GM21423 (cell line): ENCODE measurements around the gene TNFRSF6B.
A peak's percentile ranks its signal among the peaks of the same experiment; 100 is the strongest.
"Not testable (repeated sequence)": the region's sequence is repeated elsewhere in the genome, so short reads cannot be mapped to it uniquely, and the experiment has no call there.

Experiments used
- ATAC-seq: cut with Tn5 transposase; IDR thresholded peaks from one replicate; pipeline ENCODE4 v1.9.1; 2021; ENCODE audit warnings: mild to moderate bottlenecking, moderate library complexity; ENCODE audit not compliant: unreplicated experiment

Gene TNFRSF6B

DNA sequence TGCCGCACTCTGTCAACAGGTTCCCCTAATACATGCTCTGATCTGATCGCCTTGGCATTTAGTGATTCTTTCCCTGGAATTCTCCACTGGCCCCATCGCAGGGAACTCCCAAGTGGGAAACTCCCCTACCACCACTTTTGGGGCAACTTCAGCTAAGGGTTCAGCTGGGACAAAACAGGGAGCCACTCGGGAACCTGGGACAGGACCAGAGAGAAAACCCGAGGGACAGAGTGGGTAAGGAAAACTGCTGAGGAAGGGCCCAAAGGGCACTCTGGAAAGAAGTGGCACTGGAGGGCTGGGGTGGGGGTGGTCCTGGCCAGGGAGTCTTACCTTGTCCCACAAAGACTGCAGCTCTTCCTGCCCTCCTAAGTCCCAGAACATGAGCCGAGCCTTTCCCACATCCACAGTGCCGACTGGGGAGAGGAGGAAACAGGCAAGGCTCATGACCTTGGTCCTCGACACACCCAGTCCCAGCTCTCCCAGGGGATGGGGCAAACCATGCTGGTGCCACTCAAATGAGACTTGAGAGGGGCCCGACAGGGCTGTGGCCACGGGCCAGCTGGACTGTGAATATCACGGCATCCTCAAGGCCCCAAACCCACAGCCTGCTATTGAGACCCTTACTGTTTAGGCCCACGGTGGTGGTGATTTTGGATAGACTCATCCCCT is 9.7 kb downstream of the TNFRSF6B start:
- ATAC-seq: no peak

- peak; percentile 16 for ATAC-seq
These were observed 10.6 kb downstream of the TNFRSF6B start for GRCh38 chr20:63706852-63707557.

DNA sequence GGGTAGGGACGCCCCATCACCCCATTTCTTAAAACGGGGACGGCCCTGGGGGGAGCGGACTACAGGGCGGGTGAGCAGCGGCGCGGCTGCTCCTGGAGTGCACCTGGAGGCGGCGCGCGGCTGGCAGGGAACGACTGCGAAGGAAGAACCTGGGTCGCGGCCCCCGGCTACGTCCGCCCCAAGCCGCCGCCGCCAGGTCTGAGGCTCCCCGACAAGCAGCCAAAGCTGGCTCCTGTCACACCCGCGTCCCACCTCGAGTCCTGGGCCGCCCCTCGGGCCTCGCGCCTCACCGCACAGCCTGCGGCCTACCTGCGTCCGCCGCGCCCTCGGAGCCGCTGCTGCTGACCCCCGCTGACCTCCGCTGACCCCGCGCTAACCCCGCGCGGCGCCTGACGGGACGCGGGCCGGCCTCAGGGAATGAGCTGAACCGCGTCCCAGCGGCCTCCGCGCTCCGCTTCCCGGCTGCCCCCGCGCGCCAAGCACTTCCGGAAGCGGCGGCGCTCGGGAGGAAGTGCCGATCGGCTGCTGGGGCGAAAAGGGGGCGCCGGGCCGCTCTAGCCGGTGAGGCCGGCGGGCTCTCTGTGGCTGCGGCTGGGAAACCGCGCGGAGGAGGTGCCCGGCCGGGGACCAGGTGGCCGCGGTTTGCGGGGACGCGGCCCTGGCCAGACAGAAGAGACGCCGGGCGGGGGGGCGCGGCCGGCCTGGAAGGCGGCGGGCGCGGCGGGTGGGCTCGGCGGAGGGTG is 11.3 kb downstream of the TNFRSF6B start, which contains the start of the genes ARFRP1 and ZGPAT:
Gene ARFRP1 (minus strand): TSS at position 419 of the 743 bp plus-strand sequence. CDS start 885 bp downstream, outside the sequence.
Gene ZGPAT (plus strand): TSS at position 482 of the 743 bp plus-strand sequence. CDS start 542 bp downstream, outside the sequence.
- peak; percentile 75 for ATAC-seq

- no peak for ATAC-seq
These were observed 12.1 kb downstream of the TNFRSF6B start for GRCh38 chr20:63708301-63709148.

GRCh38 chr20:63709149-63709527 is 12.7 kb downstream of the TNFRSF6B start:
- no peak for ATAC-seq

DNA sequence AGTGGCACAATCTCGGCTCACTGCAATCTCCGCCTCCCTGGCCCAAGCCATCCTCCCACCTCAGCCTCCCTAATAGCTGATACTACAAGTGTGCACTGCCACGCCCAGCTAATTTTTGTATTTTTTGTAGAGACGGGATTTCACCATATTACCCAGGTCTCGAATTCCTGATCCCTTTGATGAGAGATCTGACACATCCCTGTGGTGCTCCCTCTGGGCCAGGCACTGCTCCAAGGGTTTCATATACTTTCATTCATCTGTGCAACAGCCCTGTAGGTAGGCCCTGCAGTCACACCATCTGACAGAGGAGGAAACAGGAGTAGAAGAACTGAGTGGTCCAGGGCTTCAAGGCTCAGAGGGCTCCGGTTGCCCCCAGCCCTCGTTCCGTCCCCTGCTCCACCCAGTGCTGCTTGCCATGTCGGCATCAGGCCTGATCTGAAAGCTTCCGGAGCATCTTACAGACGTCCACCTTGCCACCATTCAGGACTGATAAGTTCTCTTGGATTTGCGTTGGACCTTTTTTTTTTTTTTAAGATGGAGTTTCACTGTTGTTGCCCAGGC is 14.7 kb downstream of the TNFRSF6B start:
- ATAC-seq: no peak

GRCh38 chr20:63712191-63712590 is 15.7 kb downstream of the TNFRSF6B start:
- ATAC-seq: no peak

DNA sequence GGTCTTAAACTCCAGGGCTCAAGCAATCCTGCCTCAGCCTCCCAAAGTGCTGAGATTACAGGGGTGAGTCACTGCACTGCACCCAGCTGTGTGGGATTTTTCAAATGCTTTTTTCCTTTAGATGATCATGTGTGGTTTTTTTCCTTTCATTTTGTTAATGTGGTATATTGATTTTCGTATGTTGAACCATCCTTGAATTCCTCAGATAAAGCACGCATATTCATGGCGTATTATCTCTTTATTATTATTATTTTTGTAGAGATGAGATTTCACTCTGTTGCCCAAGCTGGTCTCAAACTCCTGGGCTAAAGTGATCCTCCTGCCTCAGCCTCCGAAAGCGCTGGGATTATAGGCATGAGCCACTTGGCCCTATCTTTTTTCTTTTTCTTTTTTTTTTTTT is 18.4 kb downstream of the TNFRSF6B start:
- no peak for ATAC-seq

DNA sequence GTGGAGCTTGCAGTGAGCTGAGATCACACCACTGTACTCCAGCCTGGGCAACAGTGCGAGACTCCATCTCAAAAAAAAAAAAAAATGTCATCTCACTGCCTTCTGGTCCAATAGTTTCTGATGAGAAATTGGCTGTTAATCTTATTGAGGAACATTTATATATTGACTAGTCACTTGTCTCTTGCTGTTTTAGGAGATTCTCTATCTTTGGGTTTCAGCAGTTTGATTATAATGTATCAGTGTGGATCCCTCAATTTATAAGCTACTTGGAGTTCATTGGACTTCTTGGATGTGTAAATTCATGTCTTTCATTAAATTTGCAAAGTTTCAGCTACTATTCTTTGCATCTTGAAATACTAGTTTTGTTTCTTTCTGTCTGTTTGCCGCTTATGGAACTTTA is 22.5 kb downstream of the TNFRSF6B start:
- no peak for ATAC-seq

DNA sequence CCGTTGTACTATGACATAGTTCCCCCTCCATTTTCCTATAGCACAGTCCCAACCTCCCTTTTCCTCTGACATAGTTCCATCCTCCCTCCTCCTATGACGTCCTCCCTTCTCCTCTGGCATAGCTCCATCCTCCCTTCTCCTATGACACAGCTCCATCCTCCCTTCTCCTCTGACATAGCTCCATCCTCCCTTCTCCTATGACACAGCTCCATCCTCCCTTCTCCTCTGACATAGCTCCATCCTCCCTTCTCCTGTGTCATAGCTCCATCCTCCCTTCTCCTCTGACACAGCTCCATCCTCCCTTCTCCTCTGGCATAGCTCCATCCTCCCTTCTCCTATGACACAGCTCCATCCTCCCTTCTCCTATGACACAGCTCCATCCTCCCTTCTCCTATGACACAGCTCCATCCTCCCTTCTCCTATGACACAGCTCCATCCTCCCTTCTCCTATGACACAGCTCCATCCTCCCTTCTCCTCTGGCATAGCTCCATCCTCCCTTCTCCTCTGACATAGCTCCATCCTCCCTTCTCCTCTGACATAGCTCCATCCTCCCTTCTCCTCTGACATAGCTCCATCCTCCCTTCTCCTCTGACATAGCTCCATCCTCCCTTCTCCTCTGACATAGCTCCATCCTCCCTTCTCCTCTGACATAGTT is 26.6 kb downstream of the TNFRSF6B start:
- ATAC-seq: not testable (repeated sequence)

- not testable (repeated sequence) for ATAC-seq
These were observed 33.8 kb downstream of the TNFRSF6B start for GRCh38 chr20:63730189-63730733.

DNA sequence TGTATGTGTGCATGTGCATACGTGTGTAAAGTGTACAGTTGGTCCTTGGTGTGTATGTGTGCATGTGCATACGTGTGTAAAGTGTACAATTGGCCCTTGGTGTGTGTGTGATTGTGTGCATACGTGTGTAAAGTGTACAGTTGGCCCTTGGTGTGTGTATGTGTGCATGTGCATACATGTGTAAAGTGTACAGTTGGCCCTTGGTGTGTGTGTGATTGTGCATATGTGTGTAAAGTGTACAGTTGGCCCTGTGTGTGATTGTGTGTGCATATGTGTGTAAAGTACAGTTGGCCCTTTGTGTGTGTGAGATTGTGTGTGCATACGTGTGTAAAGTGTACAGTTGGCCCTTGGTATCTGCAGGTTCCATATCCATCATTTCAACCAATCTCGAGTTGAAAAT is 35.0 kb downstream of the TNFRSF6B start:
- no peak for ATAC-seq

DNA sequence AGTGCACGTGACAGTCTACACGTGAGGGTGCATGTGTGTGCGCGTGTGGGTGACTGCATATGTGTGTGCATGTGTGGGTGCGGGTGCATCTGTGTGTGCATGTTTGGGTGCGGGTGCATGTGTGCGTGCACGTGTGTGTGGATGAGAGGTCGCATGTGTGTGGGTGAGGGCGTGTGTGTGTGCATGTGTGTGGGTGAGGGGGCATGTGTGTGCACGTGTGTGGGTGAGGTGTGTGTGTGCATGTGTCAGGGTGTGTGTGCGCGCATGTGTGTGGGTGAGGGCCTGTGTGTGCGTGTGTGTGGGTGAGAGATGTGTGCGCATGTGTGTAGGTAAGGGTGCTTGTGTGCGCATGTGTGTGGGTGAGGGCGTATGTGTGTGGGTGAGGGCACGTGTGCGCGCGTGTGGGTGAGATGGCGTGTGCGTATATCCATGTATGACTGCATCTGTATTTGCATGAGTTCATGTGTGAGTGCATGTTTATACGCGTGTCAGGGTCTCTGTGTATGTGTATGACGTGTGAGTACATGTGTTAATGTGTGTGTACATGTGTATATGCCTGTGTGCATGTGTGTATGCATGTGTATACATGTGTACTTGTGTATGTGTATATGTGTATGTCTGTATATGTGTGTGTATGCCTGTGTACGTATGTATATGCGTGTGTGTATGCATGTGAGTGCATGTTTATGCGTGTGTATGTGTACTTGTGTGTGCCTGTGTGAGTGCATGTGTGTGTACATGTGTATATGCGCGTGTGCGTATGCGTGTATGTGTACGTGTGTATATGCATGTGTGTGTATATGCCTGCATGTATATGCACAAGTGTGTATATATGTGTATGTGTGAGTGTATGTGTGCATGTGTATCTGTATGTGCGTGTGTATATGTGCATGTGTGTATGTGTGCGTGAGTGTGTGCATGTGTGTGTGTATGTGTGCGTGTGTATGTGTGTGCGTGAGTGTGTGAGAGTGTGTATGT is 36.0 kb downstream of the TNFRSF6B start:
- no peak for ATAC-seq

DNA sequence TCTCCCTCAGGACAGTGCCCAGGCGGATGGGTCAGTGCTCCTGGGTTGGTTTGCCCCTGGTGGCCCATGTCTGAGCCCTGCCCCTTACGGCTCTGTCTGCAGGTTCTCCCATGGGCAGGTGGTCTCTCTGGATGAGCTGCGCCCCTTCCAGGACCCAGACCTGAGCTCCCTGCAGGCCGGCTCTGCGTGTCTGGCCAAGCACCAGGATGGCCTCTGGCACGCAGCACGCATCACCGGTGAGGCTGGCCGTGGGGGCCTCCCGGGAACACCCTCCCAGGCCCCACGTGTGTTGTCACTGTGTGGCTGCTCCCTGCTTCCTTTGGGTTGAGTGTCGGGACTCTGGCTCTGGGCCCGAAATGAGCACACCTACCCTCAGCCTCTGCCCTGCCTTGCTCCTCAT is 36.7 kb downstream of the TNFRSF6B start:
- no peak for ATAC-seq

DNA sequence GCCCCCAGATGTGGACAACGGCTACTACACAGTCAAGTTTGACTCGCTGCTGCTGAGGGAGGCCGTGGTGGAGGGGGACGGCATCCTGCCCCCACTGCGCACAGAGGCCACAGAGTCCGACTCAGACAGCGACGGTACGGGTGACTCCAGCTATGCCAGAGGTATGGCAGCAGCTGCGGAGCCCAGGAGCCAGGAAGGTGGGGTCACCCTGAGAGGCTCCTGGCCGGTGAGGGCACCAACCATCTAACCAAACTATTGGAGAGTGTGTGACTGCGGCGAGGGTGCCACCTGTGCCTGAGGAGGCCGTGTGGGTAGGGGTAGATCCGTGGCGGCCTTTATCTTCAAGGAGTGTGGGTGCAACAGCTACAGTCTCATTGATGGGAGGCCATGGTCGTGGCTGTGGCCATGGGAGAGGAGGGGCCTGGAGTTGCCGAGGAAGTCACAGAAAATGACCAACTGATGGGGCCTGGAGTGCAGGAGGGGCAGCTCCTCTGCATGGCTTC is 37.2 kb downstream of the TNFRSF6B start:
- no peak for ATAC-seq

- no peak for ATAC-seq
These were observed 37.9 kb downstream of the TNFRSF6B start for GRCh38 chr20:63734111-63734945.
